Activated CD4-positive, alpha-beta T cell treated with anti-CD3 and anti-CD28 coated beads, Interleukin-2, amount 50 U/mL, for 1 hour (primary cell): ENCODE results near the gene CFAP410.
A peak's percentile ranks its signal among the peaks of the same experiment; 100 is the strongest.
"Not testable (repeated sequence)": the region's sequence is repeated elsewhere in the genome, so short reads cannot be mapped to it uniquely, and the experiment has no call there.

Source experiments
- DNase-seq: peaks from one replicate; pipeline ENCODE4 v3.0.0-alpha.2; 2020

Gene CFAP410

GRCh38 chr21:44315691-44316203 is 23.4 kb downstream of the CFAP410 start:
- DNase-seq: no peak

DNA sequence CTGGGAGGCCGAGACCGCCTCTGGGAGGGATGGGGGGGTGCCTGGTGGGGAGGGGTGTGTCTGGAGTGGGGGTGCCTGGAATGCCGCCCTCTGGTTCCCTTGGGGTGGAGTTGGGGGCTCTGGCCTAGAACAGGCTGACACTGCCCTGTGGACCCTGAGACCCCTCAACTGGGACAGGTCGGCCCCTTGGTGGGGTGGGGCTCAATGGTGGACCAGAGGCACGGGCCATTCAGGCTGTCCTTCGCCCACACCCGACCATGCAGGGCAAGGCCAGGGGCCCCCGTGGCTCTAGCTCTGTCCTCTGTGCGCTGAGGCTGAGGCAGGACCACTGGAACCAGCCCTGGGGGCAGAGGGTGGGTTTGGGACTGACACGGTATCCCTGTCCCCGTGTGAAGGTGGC is 24.6 kb downstream of the CFAP410 start:
- no peak for DNase-seq

GRCh38 chr21:44314128-44314527 is 25.1 kb downstream of the CFAP410 start:
- no peak for DNase-seq

DNA sequence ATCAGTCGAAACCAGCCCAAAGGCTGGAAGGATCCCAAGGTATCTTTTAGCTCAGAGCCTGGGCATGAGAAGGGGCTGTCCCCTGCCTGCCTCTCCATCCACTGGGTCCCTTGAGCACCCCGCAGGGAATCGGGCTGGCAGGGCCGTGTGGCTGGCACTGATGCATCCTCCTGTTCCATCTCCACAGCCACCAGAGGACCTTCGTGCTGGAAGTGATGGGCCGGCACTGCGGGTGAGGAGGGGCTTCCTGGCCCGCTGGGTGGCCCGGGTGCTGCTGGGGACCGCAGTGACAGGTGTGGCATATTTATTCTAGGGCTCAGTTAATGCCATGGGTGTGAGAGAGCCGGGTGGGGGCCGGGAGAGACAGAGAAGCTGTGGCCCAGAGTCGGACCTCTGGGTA is 25.7 kb downstream of the CFAP410 start:
- no peak for DNase-seq

GRCh38 chr21:44312716-44313115 is 26.5 kb downstream of the CFAP410 start:
- no peak for DNase-seq

DNA sequence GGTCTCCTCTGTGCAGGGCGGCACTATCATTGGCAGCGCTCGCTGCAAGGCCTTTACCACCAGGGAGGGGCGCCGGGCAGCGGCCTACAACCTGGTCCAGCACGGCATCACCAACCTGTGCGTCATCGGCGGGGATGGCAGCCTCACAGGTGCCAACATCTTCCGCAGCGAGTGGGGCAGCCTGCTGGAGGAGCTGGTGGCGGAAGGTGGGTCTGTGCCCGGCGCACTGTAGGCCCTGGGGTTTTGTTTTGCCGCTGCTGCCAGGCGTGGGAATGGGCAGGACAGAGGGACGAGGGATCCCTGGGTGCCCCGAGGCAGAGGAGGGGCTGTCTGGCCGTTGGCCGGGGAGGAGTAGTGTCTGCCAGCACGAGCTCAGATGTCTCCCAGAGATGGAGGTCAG is 27.1 kb downstream of the CFAP410 start:
- no peak for DNase-seq

- no peak for DNase-seq
Observed at GRCh38 chr21:44310628-44311507, 28.3 kb downstream of the CFAP410 start.

- DNase-seq: no peak
Observed at GRCh38 chr21:44306936-44307704, 32.1 kb downstream of the CFAP410 start.

GRCh38 chr21:44305691-44306090 is 33.5 kb downstream of the CFAP410 start:
- DNase-seq: no peak

- DNase-seq: peak; percentile 50
Observed at GRCh38 chr21:44304877-44305293, 34.3 kb downstream of the CFAP410 start.

- no peak for DNase-seq
Observed at GRCh38 chr21:44304011-44304616, 35.1 kb downstream of the CFAP410 start.

GRCh38 chr21:44303490-44303981 is 35.7 kb downstream of the CFAP410 start:
- no peak for DNase-seq

DNA sequence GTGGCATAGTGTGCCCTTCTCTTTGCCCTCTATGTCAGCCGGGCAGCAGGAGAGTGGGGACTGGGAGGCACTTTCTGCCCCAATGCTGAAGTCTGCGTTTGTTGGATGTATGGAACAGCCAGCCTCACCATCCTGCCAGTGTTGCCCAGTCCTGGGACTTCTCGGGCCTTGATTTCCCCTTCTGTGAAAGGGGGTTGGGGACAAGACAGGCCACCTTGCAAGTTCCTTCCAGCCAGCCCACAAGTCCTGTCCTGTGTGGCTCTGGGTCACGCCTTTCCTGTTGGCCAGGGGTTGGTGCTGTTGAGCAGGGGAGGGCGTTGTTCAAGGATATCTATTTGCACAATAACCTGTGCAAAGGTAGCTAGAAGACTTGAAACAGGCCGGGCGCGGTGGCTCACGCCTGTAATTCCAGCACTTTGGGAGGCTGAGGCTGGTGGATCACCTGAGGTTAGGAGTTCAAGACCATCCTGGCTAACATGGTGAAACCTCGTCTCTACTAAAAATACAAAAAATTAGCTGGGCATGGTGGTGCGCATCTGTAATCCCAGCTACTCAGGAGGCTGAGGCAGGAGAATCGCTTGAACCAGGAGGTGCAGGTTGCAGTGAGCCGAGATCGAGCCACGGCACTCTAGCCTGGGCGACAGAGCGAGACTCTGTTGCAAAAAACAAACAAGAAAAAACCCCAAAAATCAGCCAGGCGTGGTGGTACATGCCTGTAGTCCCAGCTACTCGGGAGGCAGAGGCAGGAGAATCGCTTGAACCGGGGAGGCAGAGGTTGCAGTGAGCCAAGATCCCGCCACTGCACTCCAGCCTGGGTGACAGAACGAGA is 36.4 kb downstream of the CFAP410 start:
- DNase-seq: not testable (repeated sequence)

DNA sequence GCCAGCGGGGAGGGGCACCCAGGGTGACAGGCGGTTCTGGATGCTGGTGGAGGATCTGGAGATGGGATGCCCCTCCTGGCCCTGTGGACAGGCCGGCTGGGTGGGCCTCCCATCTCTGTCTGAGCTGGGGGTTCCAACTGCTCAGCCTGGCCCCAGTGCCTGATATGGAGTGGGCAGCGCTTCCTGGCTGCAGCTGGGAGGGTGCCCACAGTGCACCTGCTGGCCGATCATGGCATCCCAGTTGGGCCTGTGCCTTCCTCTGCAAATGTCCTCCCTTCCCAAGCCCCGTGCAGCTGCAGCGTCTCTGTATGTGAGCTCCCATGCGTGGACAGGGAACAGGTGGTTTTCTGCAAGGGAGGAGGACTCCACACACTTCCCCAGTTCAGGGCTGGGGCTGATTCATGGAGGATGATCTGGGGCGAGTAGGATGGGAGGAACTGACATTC is 37.2 kb downstream of the CFAP410 start:
- DNase-seq: no peak

- no peak for DNase-seq
Observed at GRCh38 chr21:44301141-44301540, 38.0 kb downstream of the CFAP410 start.

DNA sequence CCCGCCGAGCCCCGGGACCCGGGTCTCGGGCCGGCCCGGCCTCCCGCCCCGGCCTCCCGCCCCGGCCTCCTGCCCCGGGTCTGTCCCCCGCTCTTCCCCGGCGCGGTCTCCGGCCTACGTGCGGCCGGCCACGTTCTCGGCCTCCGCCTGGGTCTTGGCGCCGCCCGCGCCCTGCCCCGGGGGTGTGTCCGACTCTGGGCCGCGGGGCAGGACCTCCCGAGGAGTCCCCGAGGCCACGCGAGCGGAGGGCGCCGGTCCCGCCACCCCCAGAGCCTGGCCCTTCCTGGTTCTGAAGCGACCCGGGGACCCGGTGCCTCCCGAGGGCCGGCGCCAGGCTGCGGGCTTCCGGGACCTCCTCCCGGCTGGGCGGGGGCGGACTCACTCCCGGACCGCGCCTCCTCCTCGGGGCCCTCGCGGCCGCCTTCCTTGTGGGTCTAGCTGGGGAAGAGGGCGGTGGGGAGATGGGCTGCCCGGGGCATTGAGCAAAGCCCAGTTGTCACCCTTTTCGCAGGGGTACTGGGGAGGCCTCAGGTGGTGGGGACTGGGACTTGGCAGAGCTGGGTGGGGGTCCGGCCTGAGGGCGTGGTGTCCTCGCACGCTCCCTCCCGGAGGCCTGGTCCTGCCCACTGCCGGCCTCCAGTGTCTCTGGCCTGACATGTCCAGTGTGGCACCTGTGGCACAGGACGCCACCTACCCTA is 38.8 kb downstream of the CFAP410 start:
- peak; percentile 52 for DNase-seq

DNA sequence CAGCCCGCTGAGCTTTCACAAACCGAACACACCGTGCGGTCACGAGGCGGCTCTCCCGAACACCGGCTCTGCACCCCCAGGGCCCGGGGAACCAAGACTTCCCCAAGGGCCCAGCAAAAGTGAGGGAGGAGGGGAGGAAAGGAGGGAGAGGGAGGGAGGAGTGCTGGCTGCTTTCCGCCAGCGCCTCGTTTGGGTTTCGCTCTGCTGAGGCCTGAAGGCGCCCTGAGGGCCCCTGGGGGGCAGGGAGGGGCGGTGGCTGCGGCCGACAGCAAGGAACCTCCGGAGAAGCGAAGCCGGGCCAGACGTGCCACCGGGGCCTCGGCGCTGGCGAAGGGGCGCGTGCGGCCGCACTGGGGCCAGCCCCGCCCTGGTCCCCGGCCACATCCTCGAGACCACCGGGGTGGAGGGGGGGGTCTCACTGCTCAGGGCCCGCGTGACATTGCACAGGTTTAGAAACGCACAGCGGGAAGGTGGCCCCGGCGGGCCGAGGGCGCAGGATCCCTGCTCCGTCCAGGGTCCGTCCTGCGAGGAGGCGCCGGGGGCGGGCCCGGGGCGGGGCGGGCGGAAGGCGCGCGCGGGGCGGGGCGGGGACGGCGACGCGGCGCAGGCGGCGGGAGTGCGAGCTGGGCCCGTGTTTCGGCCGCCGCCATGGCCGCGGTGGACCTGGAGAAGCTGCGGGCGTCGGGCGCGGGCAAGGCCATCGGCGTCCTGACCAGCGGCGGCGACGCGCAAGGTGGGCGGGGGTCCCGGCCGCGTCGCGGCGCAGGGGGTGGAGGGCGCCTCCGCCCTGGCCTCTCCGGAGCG is 39.5 kb downstream of the CFAP410 start, which contains the start of gene PFKL:
Gene PFKL, plus strand, starts transcription at position 596 of the 804 bp plus-strand sequence. Its CDS starts 53 bp downstream, at position 649.
- DNase-seq: peak; percentile 45

- DNase-seq: no peak
Observed at GRCh38 chr21:44299085-44299457, 40.1 kb downstream of the CFAP410 start.

- DNase-seq: no peak
Observed at GRCh38 chr21:44298301-44298700, 40.9 kb downstream of the CFAP410 start.

DNA sequence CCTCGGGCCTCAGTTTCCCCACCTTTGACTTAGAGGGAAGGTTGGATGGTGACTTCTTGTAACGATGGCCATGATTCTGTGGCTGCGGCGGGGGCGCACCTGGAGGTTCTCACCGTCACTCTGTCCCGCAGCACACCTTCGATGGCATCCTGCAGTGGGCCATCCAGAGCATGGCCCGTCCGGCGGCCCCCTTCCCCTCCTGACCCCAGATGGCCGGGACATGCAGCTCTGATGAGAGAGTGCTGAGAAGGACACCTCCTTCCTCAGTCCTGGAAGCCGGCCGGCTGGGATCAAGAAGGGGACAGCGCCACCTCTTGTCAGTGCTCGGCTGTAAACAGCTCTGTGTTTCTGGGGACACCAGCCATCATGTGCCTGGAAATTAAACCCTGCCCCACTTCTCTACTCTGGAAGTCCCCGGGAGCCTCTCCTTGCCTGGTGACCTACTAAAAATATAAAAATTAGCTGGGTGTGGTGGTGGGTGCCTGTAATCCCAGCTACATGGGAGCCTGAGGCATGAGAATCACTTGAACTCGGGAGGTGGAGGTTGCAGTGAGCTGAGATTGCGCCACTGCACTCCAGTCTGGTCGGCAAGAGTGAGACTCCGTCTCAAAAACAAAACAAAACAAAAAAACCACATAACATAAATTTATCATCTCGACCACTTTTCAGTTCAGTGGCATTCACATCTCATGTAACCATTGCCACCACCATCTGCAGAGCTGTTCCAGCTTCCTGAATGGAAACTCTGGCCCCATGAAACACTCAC is 41.5 kb downstream of the CFAP410 start:
- DNase-seq: peak; percentile 72
